GM06990 (cell line): ENCODE data around the gene ETV6.

ENCODE experiments used
- DNase-seq: peaks from one replicate; pipeline ENCODE4 v3.0.0-alpha.2; 2011; ENCODE audit not compliant: insufficient read length; ENCODE audit errors: extremely low read depth
- H3K27me3 ChIP-seq: replicated peaks from 2 replicates; pipeline ENCODE4 v1.6.0; 2011; ENCODE audit warnings: low read length; ENCODE audit not compliant: control insufficient read depth, insufficient read depth
- H3K36me3 ChIP-seq: 2 replicates; pipeline ENCODE4 v1.5.1; 2011; ENCODE audit warnings: low read length; ENCODE audit not compliant: control insufficient read depth, insufficient read depth
- H3K4me3 ChIP-seq: replicated peaks from 2 replicates; pipeline ENCODE4 v1.5.1; 2011; ENCODE audit warnings: low read depth, mild to moderate bottlenecking, control low read depth, low read length
- CTCF ChIP-seq: IDR thresholded peaks from 2 replicates; pipeline ENCODE4 v1.5.1; 2011; ENCODE audit warnings: low read length, control low read depth, mild to moderate bottlenecking, inconsistent platforms; ENCODE audit not compliant: insufficient read depth, poor library complexity, severe bottlenecking

The ETV6 gene

GRCh38 chr12:11771895-11772502, 122.5 kb downstream of the ETV6 start:
- Histone ChIP-seq H3K4me3 (no peak overlapping the region), H3K27me3 (no peaks in the 10 kb centered on the region), H3K36me3 (peaks cover 6% of the 10 kb centered on the region)
- DNase-seq: no peak
- TF ChIP-seq CTCF: no peak

DNA sequence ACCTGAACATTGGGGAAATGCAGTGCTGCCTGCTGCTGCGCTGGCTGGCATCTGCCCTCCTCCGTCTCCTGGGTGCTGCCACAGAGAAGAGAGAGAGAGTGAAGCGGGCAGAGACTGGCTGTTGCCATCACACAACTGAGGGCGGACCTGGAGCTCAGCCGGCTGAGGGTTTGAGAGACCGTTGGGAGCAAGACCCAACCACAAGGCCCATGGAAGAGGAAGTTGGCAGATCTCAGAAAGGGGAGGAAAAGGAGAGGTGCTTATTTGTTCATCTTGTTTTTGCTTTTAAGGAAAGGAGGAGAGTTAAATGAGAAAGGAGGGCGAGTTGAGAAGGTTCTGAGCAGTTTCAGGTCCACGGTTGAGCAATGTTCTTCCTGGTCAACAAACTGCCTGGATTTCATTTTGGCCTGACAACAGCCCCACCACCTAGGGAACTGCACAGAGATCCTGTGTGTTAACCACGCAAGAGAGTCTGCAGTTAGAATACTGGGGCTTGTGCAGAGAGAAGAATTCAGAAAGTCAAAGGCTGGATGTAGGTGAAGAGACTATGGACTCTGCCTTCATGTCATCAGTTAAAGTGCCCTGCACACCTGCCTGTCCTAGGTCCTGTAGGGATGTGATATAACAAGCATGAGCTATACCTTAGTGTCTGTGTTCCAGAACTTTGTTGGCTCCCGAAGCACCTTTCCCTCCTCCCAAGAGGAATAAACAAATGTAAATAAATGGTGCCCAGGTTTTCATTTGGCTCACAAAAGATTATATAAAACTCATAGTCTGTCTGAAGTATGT, 124.6 kb downstream of the ETV6 start:
- DNase-seq: no peak
- H3K36me3 ChIP-seq: peaks cover 6% of the 10 kb centered on the region
- no peak overlapping the region for H3K4me3 ChIP-seq
- H3K27me3 ChIP-seq: no peaks in the 10 kb centered on the region
- no peak for TF ChIP-seq CTCF

DNA sequence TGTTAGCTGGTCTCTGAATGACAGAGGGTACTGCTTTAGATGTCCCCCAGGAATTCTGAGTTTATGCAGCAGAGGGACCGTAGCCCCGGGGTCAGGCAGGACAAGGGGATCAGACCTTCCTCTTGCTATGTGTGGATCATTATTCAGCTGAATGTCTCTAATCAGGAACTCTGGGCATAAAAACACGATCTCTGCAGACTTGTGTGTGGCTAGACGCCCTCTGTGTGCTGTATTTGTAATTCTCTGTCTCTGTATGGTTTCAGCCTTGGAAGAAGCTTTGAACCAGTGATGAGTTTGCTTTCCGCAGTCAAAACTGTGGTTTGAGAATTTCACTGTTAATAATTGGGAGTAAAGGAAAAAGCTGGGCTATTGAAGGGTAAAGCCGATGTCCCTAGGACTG, 125.3 kb downstream of the ETV6 start:
- Histone ChIP-seq H3K36me3 (peaks cover 6% of the 10 kb centered on the region), H3K27me3 (no peaks in the 10 kb centered on the region), H3K4me3 (no peak overlapping the region)
- no peak for TF ChIP-seq CTCF
- DNase-seq: no peak

- DNase-seq: no peak
- Histone ChIP-seq H3K4me3 (no peak overlapping the region), H3K36me3 (peaks cover 4% of the 10 kb centered on the region), H3K27me3 (no peaks in the 10 kb centered on the region)
- no peak for TF ChIP-seq CTCF
These were observed 126.8 kb downstream of the ETV6 start for GRCh38 chr12:11776316-11776715.

GRCh38 chr12:11777451-11777850, 128.0 kb downstream of the ETV6 start:
- peaks cover 4% of the 10 kb centered on the region for H3K36me3 ChIP-seq
- no peak for DNase-seq
- H3K27me3 ChIP-seq: no peaks in the 10 kb centered on the region
- no peak overlapping the region for H3K4me3 ChIP-seq
- TF ChIP-seq CTCF: no peak
